IMR-90 (cell line): ENCODE data around the gene PRKG2. TPM values are rescaled to one million over a fixed set of nuclear protein-coding genes. Genes with fewer than 3 reads are reported as not detected.

Experiments
- ATAC-seq: fragments of 200-7000 bp; cut with Tn5 transposase; 2 replicates; pipeline ENCODE4 v1.9.1; 2020; ENCODE audit warnings: low read depth, mild to moderate bottlenecking, moderate library complexity
- BruUV-seq: library from RNA; stranded (reverse); fragments of 400-500 nt; replicated peaks from 2 replicates; lab custom pipeline; 2021; lab: Mats Ljungman, UMichigan
- CTCF ChIA-PET: fragments of 300-600 bp; formaldehyde crosslinking; extraction: SDS; loops from one replicate; lab custom pipeline; 2021; ENCODE audit warnings: antibody characterized with exemption; lab: Yijun Ruan, JAX
- POLR2A ChIA-PET: fragments of 300-600 bp; sonication (Branson Sonifier 250); formaldehyde crosslinking; loops from one replicate; lab custom pipeline; 2022; ENCODE audit warnings: antibody characterized with exemption; ENCODE audit not compliant: unreplicated experiment; lab: Charles Lee
- DNase-seq: peaks from one replicate; pipeline ENCODE4 v3.0.0; 2013
- H2AFZ ChIP-seq: replicated peaks from 2 replicates; pipeline ENCODE3; 2013; ENCODE audit warnings: low read length, mild to moderate bottlenecking; ENCODE audit not compliant: poor library complexity
- H2AK5ac ChIP-seq: 2 replicates; pipeline ENCODE4 v1.6.1; 2013; ENCODE audit warnings: low read depth, low read length, inconsistent platforms
- H2AK9ac ChIP-seq: replicated peaks from 2 replicates; pipeline ENCODE3; 2013; ENCODE audit warnings: mild to moderate bottlenecking, low read depth, low read length, moderate library complexity; ENCODE audit not compliant: poor library complexity
- H2BK120ac ChIP-seq: 2 replicates; pipeline ENCODE4 v1.6.1; 2013; ENCODE audit warnings: low read depth, low read length, inconsistent platforms
- H2BK15ac ChIP-seq: 3 replicates; pipeline ENCODE4 v1.6.1; 2013; ENCODE audit warnings: low read depth, low read length, inconsistent platforms
- H2BK20ac ChIP-seq: 2 replicates; pipeline ENCODE4 v1.6.1; 2013; ENCODE audit warnings: low read depth, mild to moderate bottlenecking, inconsistent platforms, low read length, moderate library complexity
- H2BK5ac ChIP-seq: 2 replicates; pipeline ENCODE4 v1.6.1; 2013; ENCODE audit warnings: mild to moderate bottlenecking, low read depth, low read length, inconsistent platforms; ENCODE audit not compliant: poor library complexity, severe bottlenecking
- H3K14ac ChIP-seq: replicated peaks from 2 replicates; pipeline ENCODE4 v1.6.1; 2013; ENCODE audit warnings: low read depth, low read length, inconsistent platforms
- H3K18ac ChIP-seq: 2 replicates; pipeline ENCODE4 v1.6.1; 2013; ENCODE audit warnings: low read depth, low read length, control low read depth
- H3K23ac ChIP-seq: 2 replicates; pipeline ENCODE4 v1.6.1; 2013; ENCODE audit warnings: low read depth, low read length, inconsistent platforms
- H3K27ac ChIP-seq: 2 replicates; pipeline ENCODE4 v1.5.1; 2013; ENCODE audit warnings: mild to moderate bottlenecking, control low read depth, low read length; ENCODE audit not compliant: insufficient read depth
- H3K27me3 ChIP-seq: 2 replicates; pipeline ENCODE4 v1.6.1; 2013; ENCODE audit warnings: low read length; ENCODE audit not compliant: control insufficient read depth, insufficient read depth
- H3K36me3 ChIP-seq: 2 replicates; pipeline ENCODE4 v1.6.1; 2013; ENCODE audit warnings: low read length, mixed read lengths; ENCODE audit not compliant: control insufficient read depth, insufficient read depth
- H3K4ac ChIP-seq: 2 replicates; pipeline ENCODE4 v1.6.1; 2013; ENCODE audit warnings: low read depth, low read length, inconsistent platforms
- H3K4me1 ChIP-seq: 2 replicates; pipeline ENCODE4 v1.6.1; 2013; ENCODE audit warnings: low read length, mixed read lengths; ENCODE audit not compliant: control insufficient read depth, insufficient read depth
- H3K4me2 ChIP-seq: 2 replicates; pipeline ENCODE4 v1.6.1; 2013; ENCODE audit warnings: low read depth, mild to moderate bottlenecking, control low read depth, low read length, moderate library complexity
- H3K4me3 ChIP-seq: 2 replicates; pipeline ENCODE4 v1.5.1; 2013; ENCODE audit warnings: low read depth, mild to moderate bottlenecking, control low read depth, low read length, moderate library complexity; ENCODE audit not compliant: insufficient read depth
- H3K56ac ChIP-seq: 2 replicates; pipeline ENCODE4 v1.6.1; 2013; ENCODE audit warnings: low read length, inconsistent platforms; ENCODE audit not compliant: insufficient read depth; ENCODE audit errors: extremely low read depth
- H3K79me1 ChIP-seq, 2 experiments: 2 replicates each; pipeline ENCODE4 v1.6.1; 2013; ENCODE audit warnings: low read length in 2 of 2, inconsistent platforms in 1 of 2, low read depth in 1 of 2
- H3K9ac ChIP-seq: 2 replicates; pipeline ENCODE4 v1.6.1; 2013; ENCODE audit warnings: low read depth, low read length, control low read depth
- H3K9me1 ChIP-seq: 2 replicates; pipeline ENCODE4 v1.6.1; 2013; ENCODE audit warnings: low read length, inconsistent platforms; ENCODE audit not compliant: insufficient read depth
- H3K9me3 ChIP-seq: 2 replicates; pipeline ENCODE4 v1.6.1; 2013; ENCODE audit warnings: low read length; ENCODE audit not compliant: control insufficient read depth, insufficient read depth
- H4K20me1 ChIP-seq: 2 replicates; pipeline ENCODE4 v1.6.1; 2013; ENCODE audit warnings: low read length, inconsistent platforms; ENCODE audit not compliant: insufficient read depth
- H4K5ac ChIP-seq: 2 replicates; pipeline ENCODE4 v1.6.1; 2013; ENCODE audit warnings: mild to moderate bottlenecking, low read depth, low read length, control low read depth
- H4K8ac ChIP-seq, 2 experiments: 2 replicates each; pipeline ENCODE4 v1.6.1; 2013; ENCODE audit warnings: low read depth in 2 of 2, low read length in 2 of 2, control low read depth in 1 of 2, inconsistent platforms in 1 of 2
- H4K91ac ChIP-seq: 2 replicates; pipeline ENCODE4 v1.6.1; 2013; ENCODE audit warnings: low read depth, low read length, inconsistent platforms; ENCODE audit not compliant: insufficient read depth
- BHLHE40 ChIP-seq: fragments of 150-350 bp; IDR thresholded peaks from 2 replicates; pipeline ENCODE4 v1.6.1; 2016; ENCODE audit warnings: mild to moderate bottlenecking, low read depth, low read length
- MXI1 ChIP-seq: IDR thresholded peaks from 2 replicates; pipeline ENCODE4 v1.6.1; 2012; ENCODE audit warnings: low read depth, mild to moderate bottlenecking, low read length, moderate library complexity, borderline replicate concordance
- RFX5 ChIP-seq: IDR thresholded peaks from 2 replicates; pipeline ENCODE4 v1.8.0; 2012; ENCODE audit warnings: low read depth, mild to moderate bottlenecking, low read length, moderate library complexity
- WGBS, 2 experiments: methylation state at CpG; one replicate each; pipeline versions ENCODE4 v1.1.5 to v1.1.7; 2013; ENCODE audit warnings: missing lambda C conversion rate in 2 of 2; ENCODE audit not compliant: insufficient read length in 1 of 2; ENCODE audit errors: extremely low coverage in 2 of 2; 5-methylcytosine and 5-hydroxymethylcytosine counted together
- dilution Hi-C: fragments of 300-500 bp; cut with HindIII; formaldehyde crosslinking; loops from one replicate; pipeline ENCODE4 v1.14.3; 2018; ENCODE audit warnings: low sequenced_read_pairs; ENCODE audit not compliant: unreplicated experiment
- in situ Hi-C: fragments of 300-500 bp; cut with MboI; formaldehyde crosslinking; loops from 3 replicates; pipeline ENCODE4 v1.14.3; 2019; ENCODE audit warnings: low sequenced_read_pairs, inconsistent platforms, mixed read lengths
- intact Hi-C: fragments of 100-400 bp; cut with micrococcal nuclease; formaldehyde crosslinking; loops from 2 replicates; pipeline ENCODE4 v1.10.0; 2022
- polyA plus RNA-seq, 3 experiments: library from polyadenylated mRNA; depleted of rRNA; stranded (reverse); fragments of >200 nt; gene quantifications; 2 replicates each; pipeline ENCODE4 v1.2.3, GENCODE V29; 2012; ENCODE audit warnings: low replicate concordance in 1 of 3
- total RNA-seq: library from RNA; depleted of rRNA; stranded (reverse); fragments of >200 nt; gene quantifications from 2 replicates; pipeline ENCODE4 v1.2.3, GENCODE V29; 2012
- TF ChIP-seq, protein P1 (sequence below): conservative IDR thresholded peaks from 2 replicates; pipeline ENCODE4 v1.5.1; 2012; ENCODE audit warnings: mild to moderate bottlenecking, low read depth, low read length, improper control_type of control experiment
- TF ChIP-seq, protein P2 (sequence below): fragments of 150-350 bp; IDR thresholded peaks from 2 replicates; pipeline ENCODE4 v1.6.1; 2017; ENCODE audit warnings: mild to moderate bottlenecking, antibody characterized with exemption, low read length, low read depth

Gene PRKG2
- total and polyA plus RNA-seq, 2 of the 4 experiments (the other 2 are of a cell fraction): 0.44 to 2.0 TPM

DNA sequence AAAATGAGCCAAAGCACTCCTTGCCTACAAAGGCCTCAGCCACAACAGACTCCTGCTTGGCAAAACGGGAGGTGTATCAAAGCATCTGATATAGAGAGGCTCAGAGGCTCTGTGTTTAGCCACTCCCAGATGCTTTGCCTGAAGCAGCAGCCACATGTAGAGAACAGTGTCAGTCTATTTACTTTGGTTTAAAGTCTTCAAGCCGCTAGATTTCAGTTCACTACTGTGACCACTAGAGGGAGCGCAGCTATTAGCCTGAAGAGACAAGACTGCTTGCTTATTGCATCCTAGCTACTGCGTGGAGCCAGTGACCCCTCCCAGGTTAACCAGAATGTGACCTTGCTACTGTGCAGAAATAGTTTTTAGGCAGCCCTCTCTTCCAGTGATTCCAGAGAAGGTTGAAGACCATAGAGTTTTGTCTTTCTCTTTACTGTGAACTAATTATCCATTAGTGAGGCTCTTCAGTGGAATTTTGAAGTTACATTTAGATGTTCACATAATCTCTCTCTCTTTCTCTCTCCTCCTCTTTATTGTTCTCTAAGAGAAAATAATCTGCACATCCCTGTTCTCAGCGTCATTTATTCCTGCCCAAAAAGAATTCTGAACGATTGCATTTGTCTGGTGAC, 145.2 kb downstream of the PRKG2 start (continued):
- TF ChIP-seq, protein P1, sequence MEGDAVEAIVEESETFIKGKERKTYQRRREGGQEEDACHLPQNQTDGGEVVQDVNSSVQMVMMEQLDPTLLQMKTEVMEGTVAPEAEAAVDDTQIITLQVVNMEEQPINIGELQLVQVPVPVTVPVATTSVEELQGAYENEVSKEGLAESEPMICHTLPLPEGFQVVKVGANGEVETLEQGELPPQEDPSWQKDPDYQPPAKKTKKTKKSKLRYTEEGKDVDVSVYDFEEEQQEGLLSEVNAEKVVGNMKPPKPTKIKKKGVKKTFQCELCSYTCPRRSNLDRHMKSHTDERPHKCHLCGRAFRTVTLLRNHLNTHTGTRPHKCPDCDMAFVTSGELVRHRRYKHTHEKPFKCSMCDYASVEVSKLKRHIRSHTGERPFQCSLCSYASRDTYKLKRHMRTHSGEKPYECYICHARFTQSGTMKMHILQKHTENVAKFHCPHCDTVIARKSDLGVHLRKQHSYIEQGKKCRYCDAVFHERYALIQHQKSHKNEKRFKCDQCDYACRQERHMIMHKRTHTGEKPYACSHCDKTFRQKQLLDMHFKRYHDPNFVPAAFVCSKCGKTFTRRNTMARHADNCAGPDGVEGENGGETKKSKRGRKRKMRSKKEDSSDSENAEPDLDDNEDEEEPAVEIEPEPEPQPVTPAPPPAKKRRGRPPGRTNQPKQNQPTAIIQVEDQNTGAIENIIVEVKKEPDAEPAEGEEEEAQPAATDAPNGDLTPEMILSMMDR: peak; percentile 88

DNA sequence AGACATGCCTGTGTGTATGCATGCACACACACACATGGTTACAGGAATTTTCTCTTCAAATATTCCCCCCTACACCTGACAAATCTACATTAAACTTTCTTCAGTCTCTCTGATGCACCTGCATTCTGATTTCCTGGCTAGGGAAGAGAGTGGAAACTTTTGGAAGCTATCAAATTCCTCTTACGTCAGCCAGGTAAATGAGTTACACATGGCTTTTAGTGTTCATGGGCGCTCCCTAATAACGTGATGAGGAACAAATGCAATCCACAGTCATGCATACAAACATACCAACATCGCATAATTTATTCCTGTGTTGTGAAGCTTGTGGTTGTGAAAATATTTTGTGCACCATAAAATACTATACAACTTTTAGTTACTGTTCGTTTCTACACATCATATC, 149.6 kb downstream of the PRKG2 start:
- no peak overlapping the region for H2AK9ac ChIP-seq
- no peak overlapping the region for H2BK15ac ChIP-seq
- no peak overlapping the region for H3K23ac ChIP-seq
- H3K14ac ChIP-seq: no peak overlapping the region
- H2AK5ac ChIP-seq: no peak overlapping the region
- no TSS peak for BruUV-seq
- no peaks in the 10 kb centered on the region; the same call in 1 of the 2 replicates for H3K27me3 ChIP-seq
- no peak overlapping the region for H3K4me2 ChIP-seq
- no peaks in the 10 kb centered on the region for H3K79me1 ChIP-seq
- intact Hi-C loops (loop anchor here (5.0 to 10.0 kb wide), 2 partner anchors 777 to 1139 kb away; no protein-coding TSS in a partner anchor), in situ Hi-C loops (loop anchor here (5.0 kb wide), 1 partner anchor 287 kb away; no protein-coding TSS in a partner anchor), dilution Hi-C loops (no loop called here)
- H2BK20ac ChIP-seq: no peak overlapping the region
- no peak overlapping the region for H3K4ac ChIP-seq
- WGBS, 2 experiments: no CpG with 5 or more reads among the region's 5 CpGs
- H3K9me3 ChIP-seq: no peaks in the 10 kb centered on the region
- no peak overlapping the region for H4K91ac ChIP-seq
- H3K9ac ChIP-seq: no peak overlapping the region
- no peaks in the 10 kb centered on the region for H3K36me3 ChIP-seq
- TF ChIP-seq BHLHE40 (no peak), MXI1 (no peak), RFX5 (no peak)
- TF ChIP-seq, protein P2, sequence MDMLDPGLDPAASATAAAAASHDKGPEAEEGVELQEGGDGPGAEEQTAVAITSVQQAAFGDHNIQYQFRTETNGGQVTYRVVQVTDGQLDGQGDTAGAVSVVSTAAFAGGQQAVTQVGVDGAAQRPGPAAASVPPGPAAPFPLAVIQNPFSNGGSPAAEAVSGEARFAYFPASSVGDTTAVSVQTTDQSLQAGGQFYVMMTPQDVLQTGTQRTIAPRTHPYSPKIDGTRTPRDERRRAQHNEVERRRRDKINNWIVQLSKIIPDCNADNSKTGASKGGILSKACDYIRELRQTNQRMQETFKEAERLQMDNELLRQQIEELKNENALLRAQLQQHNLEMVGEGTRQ: no peak
- TF ChIP-seq, protein P1: no peak
- H3K9me1 ChIP-seq: no peaks in the 10 kb centered on the region; the same call in 1 of the 2 replicates
- ATAC-seq (no peak), DNase-seq (no peak)
- H4K20me1 ChIP-seq: no peaks in the 10 kb centered on the region
- H2BK120ac ChIP-seq: no peak overlapping the region
- no peak overlapping the region for H2AFZ ChIP-seq
- peaks cover 7% of the 10 kb centered on the region; the same call in 1 of the 2 replicates for H3K4me1 ChIP-seq
- no peak overlapping the region for H4K8ac ChIP-seq
- no peak overlapping the region for H2BK5ac ChIP-seq
- H3K4me3 ChIP-seq: no peak overlapping the region
- H3K18ac ChIP-seq: no peak overlapping the region
- no peak overlapping the region for H4K5ac ChIP-seq
- no peak overlapping the region for H3K56ac ChIP-seq
- ChIA-PET CTCF (interaction anchor here (0.5 to 1.1 kb wide), 2 partner anchors 287 to 454 kb away, joined by 3 read pairs; no protein-coding TSS in a partner anchor), POLR2A (no interaction called here)
- H3K27ac ChIP-seq: no peak overlapping the region
